HG03457 (cell line): ENCODE results near the gene RCAN2.
"Not testable (repeated sequence)": the region's sequence is repeated elsewhere in the genome, so short reads cannot be mapped to it uniquely, and the experiment has no call there.

Experiments used
- ATAC-seq: cut with Tn5 transposase; IDR thresholded peaks from one replicate; pipeline ENCODE4 v1.9.1; 2021; ENCODE audit warnings: moderate number of reproducible peaks; ENCODE audit not compliant: unreplicated experiment

The RCAN2 gene

DNA sequence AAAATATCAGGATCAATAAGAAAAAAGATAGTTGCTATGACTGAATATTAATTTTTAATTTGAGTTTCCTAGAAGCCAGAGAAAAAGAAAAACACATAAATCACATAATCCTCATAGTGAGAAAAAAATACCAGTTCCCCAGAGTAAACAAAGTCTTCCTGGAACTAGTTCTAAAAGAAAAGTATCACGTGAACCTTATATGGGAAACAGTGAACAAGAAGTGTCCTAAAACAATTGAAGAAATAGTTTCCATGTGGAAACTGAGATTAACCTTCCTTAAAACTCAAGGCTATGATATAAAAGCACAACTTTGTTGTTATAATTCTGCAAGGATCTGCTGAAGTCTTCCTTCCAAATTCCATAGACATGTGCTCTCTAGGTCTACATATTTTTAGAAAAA, 50.6 kb downstream of the RCAN2 start:
- ATAC-seq, result no peak

DNA sequence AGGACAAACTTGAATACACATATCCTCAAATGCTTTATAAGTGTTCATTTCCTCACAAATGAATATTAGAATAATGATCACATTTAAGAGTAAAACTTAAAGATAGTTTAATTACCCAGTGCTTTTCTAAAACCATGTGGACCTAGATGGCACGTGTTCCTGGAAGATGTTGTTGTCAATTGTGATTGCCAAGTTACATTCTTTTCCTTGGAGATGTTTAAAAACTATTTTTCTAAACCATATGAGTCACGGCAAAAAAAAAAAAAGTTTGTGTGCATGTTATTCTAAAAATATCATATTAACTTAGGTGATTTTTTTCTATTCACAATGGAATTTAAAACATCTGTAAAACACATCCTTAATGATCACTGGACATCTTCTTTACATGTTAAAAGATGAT, 51.1 kb downstream of the RCAN2 start:
- no peak for ATAC-seq

DNA sequence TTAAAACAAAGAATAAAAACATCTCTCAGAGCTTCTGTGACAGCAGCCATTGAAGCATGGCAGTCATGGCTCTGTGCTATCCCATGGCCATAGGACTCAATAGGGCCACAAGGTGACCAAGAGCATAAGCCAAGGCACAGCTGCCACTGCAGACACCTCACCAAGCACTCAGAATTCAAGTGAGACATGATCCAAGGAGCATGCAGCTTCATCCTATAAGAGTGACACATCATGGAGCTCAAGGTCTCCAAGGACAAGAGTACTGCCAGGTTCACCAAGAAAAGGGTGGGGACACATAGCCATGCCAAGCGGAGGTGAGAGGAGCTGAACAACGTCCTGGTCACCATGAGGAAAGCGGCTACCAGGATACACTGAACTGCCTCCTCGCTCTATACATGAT, 53.0 kb downstream of the RCAN2 start:
- no peak for ATAC-seq

DNA sequence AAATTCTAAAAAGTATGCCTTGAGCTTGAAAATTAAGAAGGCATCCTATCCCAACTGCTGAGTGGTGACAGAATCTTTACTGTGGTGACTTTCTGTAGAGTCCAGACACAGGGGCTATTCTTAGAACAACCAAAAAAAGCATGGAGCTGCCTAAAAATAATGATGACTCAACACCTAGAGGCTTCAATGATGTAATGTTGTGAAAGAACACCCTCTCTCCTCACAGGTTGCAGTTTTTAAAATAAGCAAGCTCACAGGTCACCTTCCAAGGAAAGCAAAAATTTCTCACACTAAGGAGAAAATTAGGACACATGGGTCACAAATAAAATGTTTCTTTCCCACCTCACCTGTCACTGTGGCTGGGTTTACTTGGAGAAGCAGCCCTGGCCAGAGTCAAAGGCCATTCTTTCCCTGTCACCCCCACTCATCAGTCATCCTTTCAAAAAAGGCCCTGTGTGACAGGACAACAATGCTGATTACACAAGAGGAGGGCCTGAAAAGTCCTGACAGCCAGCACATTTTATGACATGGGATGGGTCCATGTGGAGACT, 53.5 kb downstream of the RCAN2 start:
- no peak for ATAC-seq

DNA sequence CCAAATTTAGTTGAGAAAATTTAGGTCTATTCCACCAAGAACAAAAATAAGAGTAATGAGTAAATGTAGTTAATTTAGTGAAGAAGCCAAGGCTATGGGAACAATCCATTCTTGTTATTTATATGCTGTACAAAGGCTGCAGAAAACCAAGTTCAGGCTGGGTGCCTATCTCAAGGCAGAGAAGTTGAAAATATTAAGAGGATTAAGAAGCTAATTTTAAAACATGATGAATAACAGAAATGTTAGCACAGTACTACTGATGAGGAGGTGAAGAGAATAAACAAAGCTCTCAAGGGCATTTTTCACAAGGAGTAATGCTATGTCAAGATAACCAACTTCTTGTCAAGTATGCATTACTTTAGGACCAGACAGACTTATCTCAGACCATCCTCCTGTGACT, 68.6 kb downstream of the RCAN2 start:
- no peak for ATAC-seq

DNA sequence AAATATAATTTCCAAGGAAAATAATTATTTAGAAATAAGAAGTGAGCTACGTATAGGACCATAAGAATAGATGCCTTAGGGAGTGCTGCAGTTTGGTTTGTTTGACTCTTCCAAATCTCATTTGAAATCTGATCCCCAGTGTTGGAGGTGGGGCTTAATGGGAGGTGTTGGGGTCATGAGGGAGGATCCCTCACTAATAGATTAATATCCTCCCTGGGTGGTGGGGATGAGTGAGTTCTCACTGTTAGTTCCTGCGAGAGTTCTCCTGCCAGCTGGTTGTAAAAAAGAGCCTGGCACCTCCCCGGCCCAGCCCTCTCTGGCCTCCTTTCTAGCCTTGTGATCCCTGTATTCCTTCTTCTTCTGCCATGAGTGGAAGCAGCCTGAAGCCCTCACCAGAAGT, 69.3 kb downstream of the RCAN2 start:
- ATAC-seq, result no peak

DNA sequence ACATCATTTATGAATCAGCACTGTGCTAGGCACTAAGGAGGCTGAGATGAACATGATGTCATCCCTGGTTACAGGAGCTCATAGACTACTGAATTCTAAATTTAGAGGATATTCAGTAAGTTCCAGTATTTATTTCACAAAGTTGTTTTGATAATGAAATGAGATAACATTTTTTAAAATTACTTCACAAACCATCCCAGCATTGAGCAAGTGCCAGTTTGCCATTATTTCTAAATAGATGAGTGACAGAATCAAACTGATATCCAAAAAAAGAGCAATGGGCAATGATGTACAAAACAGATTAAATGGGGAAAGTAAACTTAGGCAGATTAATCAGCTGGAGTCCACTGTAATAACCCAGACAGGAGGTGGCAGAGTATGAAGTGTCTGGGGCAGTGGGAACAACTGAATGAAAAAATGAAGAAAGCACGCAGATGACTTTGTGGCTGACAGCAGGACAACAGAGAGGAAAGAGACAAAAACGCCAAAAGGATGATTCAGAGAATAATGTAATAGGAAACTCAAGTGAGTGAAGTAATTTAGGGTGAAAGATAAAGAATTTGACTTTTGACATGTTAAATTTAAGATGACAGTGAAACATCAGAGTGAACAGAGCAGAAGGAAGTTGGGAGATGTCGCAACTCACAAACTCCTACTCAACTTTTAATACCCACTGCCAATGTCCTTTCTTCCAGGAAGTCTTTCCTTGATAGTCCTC, 70.2 kb downstream of the RCAN2 start:
- no peak for ATAC-seq

DNA sequence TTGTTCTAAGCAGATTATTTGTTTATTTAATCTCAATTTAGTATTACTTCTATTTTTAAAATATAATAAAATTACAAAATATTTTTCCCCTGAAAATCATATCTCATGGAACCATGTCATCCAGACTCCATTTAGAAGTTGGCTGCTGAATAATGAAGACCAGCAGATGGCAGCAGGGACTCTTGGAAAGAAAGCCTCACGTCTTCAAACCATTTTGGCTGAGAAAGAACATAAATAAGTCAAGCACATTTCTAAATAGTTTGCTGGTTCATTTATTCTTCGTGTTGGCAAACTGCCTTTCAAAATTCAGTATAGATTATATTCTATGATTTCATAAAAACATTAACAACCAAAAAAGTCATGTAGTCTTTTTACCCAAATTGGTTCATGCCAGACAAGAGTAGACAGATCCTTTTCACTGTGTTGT, 71.7 kb downstream of the RCAN2 start:
- no peak for ATAC-seq

DNA sequence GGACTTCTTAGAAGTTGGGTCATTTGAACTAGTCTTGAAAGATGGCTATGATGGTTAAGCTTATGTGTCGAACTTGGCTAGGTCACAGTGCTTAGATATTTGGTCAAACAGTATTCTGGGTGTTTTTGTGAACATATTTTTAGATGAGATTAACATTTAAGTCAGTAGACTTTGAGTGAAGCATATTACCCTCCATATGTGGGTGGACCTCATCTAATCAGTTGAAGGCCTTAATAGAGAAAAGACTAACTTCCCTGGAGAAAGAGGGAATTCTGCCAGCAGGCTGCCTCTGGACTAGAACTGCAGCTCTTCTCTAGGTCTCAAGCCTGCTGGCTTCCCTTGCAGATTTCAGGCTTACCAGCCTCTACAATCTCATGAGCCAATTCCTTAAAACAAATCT, 76.9 kb downstream of the RCAN2 start:
- no peak for ATAC-seq

DNA sequence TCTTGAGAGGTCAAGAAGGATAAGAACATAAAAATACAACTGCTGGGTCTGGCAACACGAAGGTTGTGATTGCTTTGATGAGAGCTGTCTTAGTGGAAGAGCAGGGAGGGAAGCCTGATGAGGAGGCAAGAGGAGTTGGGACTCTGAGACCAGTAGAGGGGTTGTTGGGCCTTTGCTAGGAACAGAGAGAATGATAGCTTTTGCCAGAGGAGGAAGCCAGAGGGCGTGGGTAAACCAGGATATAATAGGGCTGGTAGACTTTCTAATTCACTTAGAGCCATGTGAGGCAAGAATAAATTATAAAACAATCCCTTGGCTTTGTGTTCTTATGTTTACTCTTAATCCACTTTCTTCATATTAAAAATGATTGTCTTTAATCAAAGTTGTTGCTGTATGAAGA, 78.6 kb downstream of the RCAN2 start:
- ATAC-seq, result no peak

DNA sequence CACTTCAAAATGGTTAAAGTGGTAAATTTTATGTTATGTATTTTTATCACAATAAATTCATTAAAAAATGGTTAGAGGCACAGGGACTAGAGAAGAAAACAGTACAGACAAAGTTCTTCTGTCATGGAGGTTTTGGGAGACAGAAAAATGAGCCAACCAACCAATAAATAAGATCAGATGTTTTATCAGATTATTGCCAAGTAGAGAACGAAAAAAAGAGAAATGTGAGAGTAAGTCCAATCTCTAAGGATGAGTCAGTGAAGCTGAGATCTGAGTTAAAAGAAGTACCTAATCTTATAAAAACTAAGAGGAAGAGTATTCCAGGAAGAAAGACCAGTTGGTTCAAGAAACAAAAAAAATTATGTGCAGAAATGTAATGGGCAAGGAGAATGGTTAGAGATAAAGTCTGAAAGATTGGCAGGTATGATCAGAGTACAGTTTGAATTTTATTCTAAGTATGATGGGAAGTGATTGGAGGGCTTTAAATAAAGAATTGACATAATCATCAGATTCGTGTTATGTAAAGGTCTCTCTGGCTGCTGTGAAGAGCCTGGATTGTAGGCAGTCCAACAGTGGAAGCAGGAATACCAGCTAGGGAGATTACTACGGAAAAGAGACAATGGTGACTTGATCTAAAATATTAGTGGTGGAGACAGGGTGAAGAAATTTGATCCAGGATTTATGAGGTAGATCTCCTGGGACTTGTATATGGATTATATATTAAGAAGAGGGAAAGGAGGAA, 79.6 kb downstream of the RCAN2 start:
- no peak for ATAC-seq

DNA sequence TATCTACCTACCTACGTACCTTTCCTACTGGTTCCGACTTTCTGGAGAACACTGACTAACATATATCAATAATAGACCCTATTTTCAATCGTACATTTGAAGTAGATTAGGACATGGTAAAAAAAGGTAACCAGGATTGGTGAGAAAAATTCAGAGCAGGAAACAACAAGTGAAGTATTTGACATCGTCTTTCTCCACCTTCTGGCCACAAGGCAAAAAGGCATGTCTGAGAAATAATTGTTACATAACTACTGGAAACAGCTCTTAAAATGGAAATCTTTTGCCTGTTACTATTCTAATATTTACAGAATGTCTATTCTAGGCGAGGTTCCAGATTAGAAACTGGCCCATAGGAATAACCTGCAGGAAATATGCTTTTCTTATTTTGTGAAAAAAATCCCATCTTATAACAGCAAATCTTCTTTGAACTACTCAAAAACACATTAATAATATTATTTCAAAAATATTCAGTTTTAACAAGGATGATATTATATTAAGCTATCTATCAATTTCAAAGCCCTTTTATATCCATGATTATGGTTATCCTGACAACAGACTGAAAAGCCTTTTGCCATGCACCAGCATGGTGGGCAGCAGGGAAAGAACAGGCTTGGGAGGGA, 80.8 kb downstream of the RCAN2 start:
- ATAC-seq, result no peak

DNA sequence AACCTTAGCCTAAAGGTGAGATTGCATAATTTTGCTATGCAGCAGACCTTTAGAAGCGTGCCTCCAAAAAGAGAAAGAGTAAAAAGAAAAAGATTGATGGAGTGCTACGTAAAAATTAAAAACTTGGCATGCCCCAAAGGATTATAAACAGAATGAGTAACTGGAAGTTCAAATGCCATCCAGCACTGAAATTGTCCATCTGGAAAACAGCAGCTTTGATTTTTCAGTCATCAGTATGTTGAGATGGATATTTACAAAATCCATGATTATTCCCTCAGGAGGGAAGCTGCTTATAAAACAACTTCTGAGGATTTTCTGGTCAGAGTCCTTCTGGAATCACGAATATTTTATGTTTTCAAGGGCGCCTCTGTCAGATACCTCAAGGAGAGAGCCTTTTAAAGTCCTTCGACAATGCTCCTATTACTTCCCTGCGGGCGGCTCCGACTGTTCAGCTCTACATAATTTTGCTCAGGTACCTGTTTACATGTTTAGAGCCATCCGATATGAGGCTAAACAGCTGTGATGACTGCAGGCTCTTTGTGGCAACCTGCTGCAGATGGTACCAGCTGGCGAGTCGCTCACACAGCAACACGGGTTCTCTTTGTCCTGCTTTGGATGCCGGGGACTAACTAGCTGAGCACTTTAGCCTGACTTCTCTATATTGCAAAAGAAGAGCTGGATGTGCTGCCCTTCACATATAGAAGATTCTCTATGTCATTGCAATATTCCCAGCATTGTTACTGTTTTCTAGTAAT, 83.3 kb downstream of the RCAN2 start:
- no peak for ATAC-seq

DNA sequence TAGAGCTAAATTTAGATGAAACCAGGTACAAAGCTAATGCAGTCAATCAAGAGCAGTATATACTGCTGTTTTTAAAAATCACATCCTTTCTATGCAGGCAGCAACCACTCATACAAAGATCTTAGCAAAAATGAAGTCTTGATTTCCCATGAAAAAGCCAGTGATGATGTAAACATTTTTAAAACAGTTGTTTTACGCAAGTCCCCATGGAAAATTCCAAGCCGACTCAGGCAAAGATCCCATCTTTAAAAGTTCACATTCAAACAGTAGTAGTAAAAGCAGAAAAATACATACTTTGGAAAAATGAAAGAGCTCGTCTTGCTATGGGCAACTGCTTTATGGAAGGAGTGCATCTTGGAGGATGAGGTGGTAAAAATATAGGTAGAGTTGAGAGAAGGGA, 84.0 kb downstream of the RCAN2 start:
- ATAC-seq, result no peak

DNA sequence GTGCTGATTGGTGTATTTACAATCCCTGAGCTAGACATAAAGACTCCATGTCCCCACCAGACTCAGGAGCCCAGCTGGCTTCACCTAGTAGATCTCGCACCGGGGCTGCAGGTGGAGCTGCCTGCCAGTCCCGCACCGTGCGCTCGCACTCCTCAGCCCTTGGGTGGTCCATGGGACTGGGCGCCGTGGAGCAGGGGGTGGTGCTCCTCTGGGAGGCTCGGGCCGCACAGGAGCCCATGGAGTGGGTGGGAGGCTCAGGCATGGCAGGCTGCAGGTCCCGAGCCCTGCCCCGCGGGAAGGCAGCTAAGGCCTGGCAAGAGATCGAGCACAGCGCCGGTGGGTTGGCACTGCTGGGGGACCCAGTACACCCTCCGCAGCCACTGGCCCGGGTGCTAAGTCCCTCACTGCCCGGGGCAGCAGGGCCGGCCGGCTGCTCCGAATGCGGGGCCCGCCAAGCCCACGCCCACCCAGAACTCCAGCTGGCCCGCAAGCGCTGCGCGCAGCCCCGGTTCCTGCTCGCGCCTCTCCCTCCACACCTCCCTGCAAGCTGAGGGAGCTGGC, 85.5 kb downstream of the RCAN2 start:
- not testable (repeated sequence) for ATAC-seq

DNA sequence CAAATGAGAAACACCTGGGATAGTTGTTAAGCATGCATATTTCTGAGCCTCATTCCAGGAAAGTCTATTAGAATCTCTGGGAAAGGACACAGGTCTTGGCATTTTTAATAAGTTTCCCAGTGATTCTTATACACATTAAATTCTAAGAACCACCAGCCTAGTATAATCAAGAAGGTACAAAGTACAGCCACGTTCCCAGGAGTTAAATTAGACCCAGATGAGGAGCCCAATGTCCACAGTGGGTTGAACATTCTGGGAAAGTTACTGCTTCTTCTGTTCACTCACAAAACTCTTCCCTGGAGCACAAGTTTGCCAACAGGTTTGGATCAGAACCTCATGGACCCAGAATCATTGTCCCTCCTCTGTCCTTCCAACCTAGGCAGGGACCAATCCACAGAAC, 90.4 kb downstream of the RCAN2 start:
- ATAC-seq, result no peak

DNA sequence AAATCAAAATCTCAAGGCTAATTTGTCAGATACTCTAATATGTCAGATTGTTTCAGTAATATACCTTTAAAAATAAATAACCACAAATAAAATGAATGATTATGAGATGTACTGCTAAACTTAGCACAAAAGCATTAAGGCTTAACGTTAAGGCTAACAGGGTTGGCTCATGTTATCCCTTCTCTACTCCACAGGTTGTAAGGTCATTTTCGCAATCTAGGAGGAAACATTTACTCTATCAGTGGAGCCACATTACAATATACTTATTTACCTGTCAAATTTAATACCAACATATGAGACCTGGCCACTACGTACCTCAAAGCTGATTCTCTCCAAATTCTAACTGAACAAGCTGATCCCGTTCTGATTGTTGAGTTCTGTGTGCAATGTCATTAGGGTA, 95.7 kb downstream of the RCAN2 start:
- ATAC-seq, result no peak

DNA sequence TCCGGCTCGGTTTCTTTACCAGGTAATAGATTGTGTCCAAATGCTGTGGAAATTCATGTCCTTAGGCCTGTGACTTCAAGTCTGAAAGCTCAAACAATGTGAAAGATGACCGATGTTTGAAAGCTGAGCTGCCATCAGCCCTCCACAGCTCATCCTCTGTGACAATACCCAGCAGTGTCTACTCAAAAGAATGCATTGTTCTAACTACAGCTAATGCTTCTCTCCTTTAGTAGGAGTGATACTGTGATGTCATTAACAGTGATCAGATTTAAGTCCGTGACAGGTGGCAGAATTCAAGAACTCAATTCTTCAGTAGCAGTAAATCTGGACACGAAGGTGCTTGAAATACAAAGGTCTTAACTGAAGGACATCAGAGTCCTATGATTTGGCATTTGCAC, 97.3 kb downstream of the RCAN2 start:
- no peak for ATAC-seq

DNA sequence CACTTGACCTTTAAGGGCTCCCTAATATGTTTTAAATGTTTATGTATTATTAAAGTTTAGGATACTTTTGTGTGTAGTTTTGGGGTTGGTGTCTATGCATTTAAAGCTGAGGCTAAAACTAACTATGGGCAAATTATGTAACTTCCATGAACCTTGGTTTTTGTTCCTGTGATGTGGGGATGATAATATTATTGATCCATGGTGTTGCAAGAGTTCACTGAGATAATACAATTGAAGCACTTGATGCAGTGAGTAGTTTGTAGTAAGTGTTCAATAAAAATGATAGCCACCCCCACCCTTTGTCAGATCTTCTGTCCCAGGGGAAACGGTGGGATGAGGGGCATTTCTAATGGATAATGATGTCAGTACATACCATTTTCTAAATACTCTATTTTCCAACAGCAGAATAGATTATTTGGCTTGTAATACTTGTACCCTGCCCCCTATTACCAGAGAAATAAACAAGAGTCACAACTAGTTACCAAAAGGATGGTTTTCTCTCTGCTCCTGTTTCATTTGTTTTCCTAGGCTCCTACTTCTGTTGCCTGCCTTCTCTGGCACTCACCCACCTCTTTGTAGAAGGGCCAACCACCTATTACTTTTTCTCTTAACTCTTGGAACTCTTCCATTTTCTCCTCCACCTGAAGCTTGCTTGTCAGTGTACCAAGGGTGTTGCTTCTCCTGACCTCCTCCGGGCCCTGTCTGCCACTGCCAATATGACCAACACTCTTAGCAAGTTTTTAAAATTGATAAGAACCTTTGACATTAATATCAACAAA, 97.9 kb downstream of the RCAN2 start:
- ATAC-seq, result no peak

DNA sequence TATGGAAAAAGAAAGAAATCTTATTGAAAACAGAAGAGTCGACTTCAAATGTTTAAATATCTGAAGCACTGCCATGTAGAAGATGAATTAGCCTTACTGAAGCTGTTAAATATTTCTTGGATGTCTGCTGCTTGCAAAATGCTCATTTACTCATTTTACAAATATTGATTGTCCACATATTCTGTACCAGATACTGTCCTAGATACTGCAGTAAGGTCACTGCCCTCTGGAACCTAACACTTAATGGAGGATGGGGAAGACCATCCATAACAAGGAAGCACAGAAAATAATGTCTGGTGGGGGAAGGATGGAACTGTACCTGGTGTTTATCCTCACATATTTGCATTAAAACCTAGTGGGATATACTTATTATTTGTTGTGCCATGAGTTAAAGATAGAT, 99.0 kb downstream of the RCAN2 start:
- ATAC-seq, result no peak
